ENCODE data around the gene DHRSX.

DHRSX gene

GRCh38 chrX:2402361-2402690, 98.5 kb downstream of the DHRSX start:
- no peak overlapping the region for H3K4me3 ChIP-seq (replicated peaks; ENCODE audit: low read depth, low read length)
- no peak for DNase-seq (ENCODE audit: extremely low read depth, insufficient read length)
- peaks cover 4% of the 10 kb centered on the region for H3K36me3 ChIP-seq (ENCODE audit: control insufficient read depth, insufficient read depth, low read length)
- no peaks in the 10 kb centered on the region for H3K27me3 ChIP-seq (replicated peaks; ENCODE audit: control insufficient read depth, insufficient read depth, low read length)
- TF ChIP-seq CTCF (IDR thresholded peaks at IDR 0.05; ENCODE audit: insufficient read depth, low read length, poor library complexity, severe bottlenecking): no peak

- DNase-seq (ENCODE audit: extremely low read depth, insufficient read length): no peak
- no peak for TF ChIP-seq CTCF (IDR thresholded peaks at IDR 0.05; ENCODE audit: insufficient read depth, low read length, poor library complexity, severe bottlenecking)
- peaks cover 1% of the 10 kb centered on the region; the same call in 1 of the 2 replicates for H3K36me3 ChIP-seq (ENCODE audit: control insufficient read depth, insufficient read depth, low read length)
- no peaks in the 10 kb centered on the region for H3K27me3 ChIP-seq (replicated peaks; ENCODE audit: control insufficient read depth, insufficient read depth, low read length)
- H3K4me3 ChIP-seq (replicated peaks; ENCODE audit: low read depth, low read length): no peak overlapping the region
Observed at GRCh38 chrX:2401590-2402360, 99.0 kb downstream of the DHRSX start.

GRCh38 chrX:2401201-2401589, 99.6 kb downstream of the DHRSX start:
- H3K4me3 ChIP-seq (replicated peaks; ENCODE audit: low read depth, low read length): no peak overlapping the region
- H3K27me3 ChIP-seq (replicated peaks; ENCODE audit: control insufficient read depth, insufficient read depth, low read length): no peaks in the 10 kb centered on the region
- no peak for DNase-seq (ENCODE audit: extremely low read depth, insufficient read length)
- H3K36me3 ChIP-seq (ENCODE audit: control insufficient read depth, insufficient read depth, low read length): peaks cover 1% of the 10 kb centered on the region; the same call in 1 of the 2 replicates
- no peak for TF ChIP-seq CTCF (IDR thresholded peaks at IDR 0.05; ENCODE audit: insufficient read depth, low read length, poor library complexity, severe bottlenecking)

- no peak for DNase-seq (ENCODE audit: extremely low read depth, insufficient read length)
- no peak for TF ChIP-seq CTCF (IDR thresholded peaks at IDR 0.05; ENCODE audit: insufficient read depth, low read length, poor library complexity, severe bottlenecking)
- Histone ChIP-seq H3K4me3 (replicated peaks; ENCODE audit: low read depth, low read length) (no peak overlapping the region), H3K36me3 (ENCODE audit: control insufficient read depth, insufficient read depth, low read length) (peaks cover 1% of the 10 kb centered on the region; the same call in 1 of the 2 replicates), H3K27me3 (replicated peaks; ENCODE audit: control insufficient read depth, insufficient read depth, low read length) (no peaks in the 10 kb centered on the region)
Observed at GRCh38 chrX:2398064-2398656, 102.6 kb downstream of the DHRSX start.

GRCh38 chrX:2397229-2398063, 103.3 kb downstream of the DHRSX start:
- no peak overlapping the region for H3K4me3 ChIP-seq (replicated peaks; ENCODE audit: low read depth, low read length)
- no peak for DNase-seq (ENCODE audit: extremely low read depth, insufficient read length)
- H3K27me3 ChIP-seq (replicated peaks; ENCODE audit: control insufficient read depth, insufficient read depth, low read length): no peaks in the 10 kb centered on the region
- H3K36me3 ChIP-seq (ENCODE audit: control insufficient read depth, insufficient read depth, low read length): peaks cover 1% of the 10 kb centered on the region; the same call in 1 of the 2 replicates
- no peak for TF ChIP-seq CTCF (IDR thresholded peaks at IDR 0.05; ENCODE audit: insufficient read depth, low read length, poor library complexity, severe bottlenecking)
